H9 (cell line): ENCODE results near the gene RRP1B. TPM values are rescaled to one million over a fixed set of nuclear protein-coding genes. Genes with fewer than 3 reads are reported as not detected.

Source experiments
- DNase-seq: peaks from one replicate; pipeline ENCODE4 v3.0.0-alpha.2; 2017
- H2AFZ ChIP-seq: one replicate; pipeline ENCODE4 v1.6.1; 2013; ENCODE audit warnings: mild to moderate bottlenecking, low read length, control low read depth, moderate library complexity
- H2AK5ac ChIP-seq: 2 replicates; pipeline ENCODE4 v1.6.1; 2013; ENCODE audit warnings: low read length, control low read depth, mixed read lengths; ENCODE audit not compliant: insufficient read length
- H2BK120ac ChIP-seq: one replicate; pipeline ENCODE4 v1.6.1; 2013; ENCODE audit warnings: low read depth, mild to moderate bottlenecking, low read length, control low read depth, inconsistent platforms; ENCODE audit not compliant: poor library complexity, severe bottlenecking
- H2BK12ac ChIP-seq: 2 replicates; pipeline ENCODE4 v1.6.1; 2013; ENCODE audit warnings: low read length, control low read depth, mixed read lengths, low read depth; ENCODE audit not compliant: insufficient read length
- H2BK15ac ChIP-seq: 2 replicates; pipeline ENCODE4 v1.6.1; 2013; ENCODE audit warnings: low read depth, low read length, control low read depth
- H2BK20ac ChIP-seq: one replicate; pipeline ENCODE4 v1.6.1; 2013; ENCODE audit warnings: low read depth, mild to moderate bottlenecking, low read length, control low read depth, inconsistent platforms; ENCODE audit not compliant: poor library complexity, severe bottlenecking
- H2BK5ac ChIP-seq: 2 replicates; pipeline ENCODE4 v1.6.1; 2013; ENCODE audit warnings: low read length, control low read depth, mixed read lengths; ENCODE audit not compliant: insufficient read length
- H3K14ac ChIP-seq: 2 replicates; pipeline ENCODE4 v1.6.1; 2013; ENCODE audit warnings: low read length, control low read depth; ENCODE audit not compliant: insufficient read depth
- H3K18ac ChIP-seq: 2 replicates; pipeline ENCODE4 v1.6.1; 2013; ENCODE audit warnings: low read depth, mild to moderate bottlenecking, mixed read lengths, low read length, control low read depth; ENCODE audit not compliant: insufficient read length
- H3K23ac ChIP-seq: 2 replicates; pipeline ENCODE4 v1.6.1; 2013; ENCODE audit warnings: low read length, control low read depth, mixed read lengths, low read depth; ENCODE audit not compliant: insufficient read length
- H3K23me2 ChIP-seq: 2 replicates; pipeline ENCODE4 v1.6.1; 2013; ENCODE audit warnings: low read depth, mild to moderate bottlenecking, mixed read lengths, low read length, control low read depth; ENCODE audit not compliant: insufficient read length, poor library complexity, severe bottlenecking
- H3K27ac ChIP-seq: 2 replicates; pipeline ENCODE4 v1.5.1; 2013; ENCODE audit warnings: low read length, control low read depth, mixed read lengths, low read depth; ENCODE audit not compliant: insufficient read length
- H3K27me3 ChIP-seq: 2 replicates; pipeline ENCODE4 v1.6.1; 2013; ENCODE audit warnings: low read length, control low read depth, inconsistent platforms; ENCODE audit not compliant: insufficient read depth
- H3K4ac ChIP-seq: 2 replicates; pipeline ENCODE4 v1.6.1; 2013; ENCODE audit warnings: low read depth, mild to moderate bottlenecking, control low read depth, inconsistent platforms, low read length, moderate library complexity
- H3K4me1 ChIP-seq: 2 replicates; pipeline ENCODE4 v1.6.1; 2013; ENCODE audit warnings: low read length, control low read depth, inconsistent platforms; ENCODE audit not compliant: insufficient read depth
- H3K4me2 ChIP-seq: 2 replicates; pipeline ENCODE4 v1.6.1; 2013; ENCODE audit warnings: low read length, control low read depth, mixed read lengths; ENCODE audit not compliant: insufficient read length, insufficient read depth
- H3K56ac ChIP-seq: 2 replicates; pipeline ENCODE4 v1.6.1; 2013; ENCODE audit warnings: low read depth, mild to moderate bottlenecking, mixed read lengths, low read length, control low read depth; ENCODE audit not compliant: insufficient read length
- H3K79me1 ChIP-seq: 2 replicates; pipeline ENCODE4 v1.6.1; 2013; ENCODE audit warnings: low read depth, mild to moderate bottlenecking, moderate library complexity, low read length, control low read depth, inconsistent platforms; ENCODE audit not compliant: insufficient read depth, poor library complexity, severe bottlenecking
- H3K79me2 ChIP-seq: 2 replicates; pipeline ENCODE4 v1.6.1; 2013; ENCODE audit warnings: low read length, control low read depth, inconsistent platforms; ENCODE audit not compliant: insufficient read depth
- H3K9ac ChIP-seq: 2 replicates; pipeline ENCODE4 v1.6.1; 2013; ENCODE audit warnings: low read length, control low read depth, mixed read lengths; ENCODE audit not compliant: insufficient read length; ENCODE audit errors: extremely low read depth
- H3K9me3 ChIP-seq: one replicate; pipeline ENCODE4 v1.6.1; 2013; ENCODE audit warnings: low read depth, low read length, inconsistent platforms; ENCODE audit not compliant: control insufficient read depth
- H3T11ph ChIP-seq: one replicate; pipeline ENCODE4 v1.6.1; 2013; ENCODE audit warnings: mild to moderate bottlenecking, low read length, control low read depth, inconsistent platforms
- H4K20me1 ChIP-seq: one replicate; pipeline ENCODE4 v1.6.1; 2013; ENCODE audit not compliant: control insufficient read depth, insufficient read length, insufficient read depth
- H4K5ac ChIP-seq: 2 replicates; pipeline ENCODE4 v1.6.1; 2013; ENCODE audit warnings: low read depth, mild to moderate bottlenecking, mixed read lengths, low read length, control low read depth; ENCODE audit not compliant: insufficient read length
- H4K8ac ChIP-seq: replicated peaks from 2 replicates; pipeline ENCODE4 v1.6.1; 2013; ENCODE audit warnings: low read length, control low read depth, mixed read lengths, low read depth; ENCODE audit not compliant: insufficient read length
- H4K91ac ChIP-seq: 2 replicates; pipeline ENCODE4 v1.6.1; 2013; ENCODE audit warnings: low read depth, mild to moderate bottlenecking, moderate library complexity, mixed read lengths, low read length, control low read depth; ENCODE audit not compliant: insufficient read length
- H3K27ac Mint-ChIP-seq, 3 experiments: 2 replicates in 2 of 3; 3 replicates in 1 of 3; pipeline ENCODE4 v1.8.0; 2020 to 2021; ENCODE audit warnings: mixed read lengths in 3 of 3, mild to moderate bottlenecking in 1 of 3, moderate library complexity in 1 of 3
- H3K27me3 Mint-ChIP-seq: 2 replicates; pipeline ENCODE4 v1.8.0; 2021; ENCODE audit warnings: low read depth, mild to moderate bottlenecking, moderate library complexity, mixed read lengths
- H3K36me3 Mint-ChIP-seq, 3 experiments: 2 replicates in 2 of 3; 3 replicates in 1 of 3; pipeline ENCODE4 v1.8.0; 2020 to 2021; ENCODE audit warnings: low read depth in 3 of 3, mixed read lengths in 3 of 3; ENCODE audit not compliant: insufficient read depth in 1 of 3
- H3K4me1 Mint-ChIP-seq, 2 experiments: 2 replicates each; pipeline ENCODE4 v1.8.0; 2020; ENCODE audit warnings: mixed read lengths in 2 of 2
- H3K4me3 Mint-ChIP-seq, 2 experiments: 2 replicates in 1 of 2; 3 replicates in 1 of 2; pipeline ENCODE4 v1.8.0; 2020 to 2021; ENCODE audit warnings: mild to moderate bottlenecking in 2 of 2, mixed read lengths in 2 of 2, moderate library complexity in 1 of 2
- H3K9me3 Mint-ChIP-seq, 2 experiments: 2 replicates in 1 of 2; 3 replicates in 1 of 2; pipeline ENCODE4 v1.8.0; 2020; ENCODE audit warnings: mild to moderate bottlenecking in 2 of 2, mixed read lengths in 2 of 2, moderate library complexity in 1 of 2
- WGBS: extraction: QIAGEN DNeasy Blood & Tissue Kit; methylation state at CpG from one replicate; pipeline ENCODE4 v1.1.7; 2013; ENCODE audit warnings: missing lambda C conversion rate, low lambda C conversion rate, mixed read lengths; ENCODE audit not compliant: insufficient read length; ENCODE audit errors: extremely low coverage; 5-methylcytosine and 5-hydroxymethylcytosine counted together
- total RNA-seq: library from RNA; stranded (reverse); gene quantifications from 2 replicates; pipeline ENCODE4 v1.2.1, GENCODE V29; 2021
- TF ChIP-seq, protein P1 (sequence below): fragments of 200-600 bp; sonication (generic); conservative IDR thresholded peaks from 3 replicates; pipeline ENCODE4 v1.8.0; 2021; ENCODE audit warnings: antibody characterized with exemption, mild to moderate bottlenecking

Gene RRP1B
- total RNA-seq, 1 experiment from 2014 or later, result 96.6 TPM

GRCh38 chr21:43728154-43728466, 68.8 kb downstream of the RRP1B start:
- H3K4me1 ChIP-seq, result no peaks in the 10 kb centered on the region
- TF ChIP-seq, protein P1, sequence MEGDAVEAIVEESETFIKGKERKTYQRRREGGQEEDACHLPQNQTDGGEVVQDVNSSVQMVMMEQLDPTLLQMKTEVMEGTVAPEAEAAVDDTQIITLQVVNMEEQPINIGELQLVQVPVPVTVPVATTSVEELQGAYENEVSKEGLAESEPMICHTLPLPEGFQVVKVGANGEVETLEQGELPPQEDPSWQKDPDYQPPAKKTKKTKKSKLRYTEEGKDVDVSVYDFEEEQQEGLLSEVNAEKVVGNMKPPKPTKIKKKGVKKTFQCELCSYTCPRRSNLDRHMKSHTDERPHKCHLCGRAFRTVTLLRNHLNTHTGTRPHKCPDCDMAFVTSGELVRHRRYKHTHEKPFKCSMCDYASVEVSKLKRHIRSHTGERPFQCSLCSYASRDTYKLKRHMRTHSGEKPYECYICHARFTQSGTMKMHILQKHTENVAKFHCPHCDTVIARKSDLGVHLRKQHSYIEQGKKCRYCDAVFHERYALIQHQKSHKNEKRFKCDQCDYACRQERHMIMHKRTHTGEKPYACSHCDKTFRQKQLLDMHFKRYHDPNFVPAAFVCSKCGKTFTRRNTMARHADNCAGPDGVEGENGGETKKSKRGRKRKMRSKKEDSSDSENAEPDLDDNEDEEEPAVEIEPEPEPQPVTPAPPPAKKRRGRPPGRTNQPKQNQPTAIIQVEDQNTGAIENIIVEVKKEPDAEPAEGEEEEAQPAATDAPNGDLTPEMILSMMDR, result no peak
- no peaks in the 10 kb centered on the region for H3K9me3 Mint-ChIP-seq

More at GRCh38 chr21:43728154-43728466, 68.8 kb downstream of the RRP1B start:
- Histone ChIP-seq H3K4me2 (peak overlapping the region; percentile 56), H2BK5ac (no peak overlapping the region), H3K79me1 (peaks cover 5% of the 10 kb centered on the region), H3T11ph (no peak overlapping the region), H3K14ac (peak overlapping the region; percentile 86; the same call in 1 of the 2 replicates), H3K27ac (no peak overlapping the region), H2BK20ac (no peak overlapping the region), H2BK15ac (no peak overlapping the region), H3K27me3 (no peaks in the 10 kb centered on the region), H3K18ac (no peak overlapping the region), H4K91ac (no peak overlapping the region), H2AK5ac (no peak overlapping the region), H3K56ac (no peak overlapping the region), H4K8ac (no peak overlapping the region), H3K79me2 (peaks cover 5% of the 10 kb centered on the region; the same call in 1 of the 2 replicates), H3K9me3 (no peaks in the 10 kb centered on the region), H3K4ac (no peak overlapping the region), H3K9ac (peak overlapping the region; percentile 9), H3K23ac (no peak overlapping the region), H4K5ac (no peak overlapping the region), H2AFZ (no peak overlapping the region), H3K23me2 (peaks cover 9% of the 10 kb centered on the region), H4K20me1 (no peaks in the 10 kb centered on the region), H2BK120ac (no peak overlapping the region), H2BK12ac (no peak overlapping the region)
- no peak for DNase-seq
- Mint-ChIP-seq H3K36me3 (peaks cover 0 to 15% (median 3%) of the 10 kb centered on the region in 3 experiments; a peak in 5 of 7 replicates), H3K4me1 (peaks cover 18 to 22% of the 10 kb centered on the region in 2 experiments), H3K27ac (peak overlapping the region; percentile 87 to 96 (median 91); a peak in 6 of 7 replicates), H3K4me3 (peak overlapping the region; percentile 80 to 83), H3K27me3 (no peaks in the 10 kb centered on the region)
- whole genome bisulfite sequencing, result no CpG with 5 or more reads among the region's 7 CpGs
